CD4-positive, alpha-beta T cell treated with Interleukin-4 for 1 hour (primary cell): ENCODE data around the gene PEAR1.
A peak's percentile ranks its signal among the peaks of the same experiment; 100 is the strongest.

Experiments used
- DNase-seq, 2 donors: peaks; one replicate each; pipeline ENCODE4 v3.0.0-alpha.2; 2020 to 2022

Gene PEAR1

GRCh38 chr1:156942176-156942575, 48.7 kb downstream of the PEAR1 start:
- no peak for DNase-seq

DNA sequence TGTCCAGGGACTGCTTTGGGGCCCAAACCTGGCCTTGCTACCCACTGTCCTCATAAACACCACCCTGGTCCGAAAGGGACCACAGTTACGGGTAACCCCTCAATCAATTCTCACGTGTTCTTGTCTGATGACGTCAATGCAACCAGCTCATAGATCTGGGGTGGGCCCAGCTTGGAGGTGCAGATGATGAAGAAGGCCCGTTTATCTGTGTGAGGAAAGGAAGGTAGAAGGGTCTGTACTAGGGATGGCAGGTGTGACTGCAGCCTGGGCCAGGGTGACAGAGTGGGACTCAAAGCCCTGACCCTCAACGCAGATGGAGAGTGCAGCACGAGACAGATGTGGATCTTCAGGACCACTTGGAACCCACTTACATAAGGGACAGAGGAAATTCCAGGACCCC, 49.1 kb downstream of the PEAR1 start:
- DNase-seq, result no peak

GRCh38 chr1:156943756-156944155, 50.2 kb downstream of the PEAR1 start:
- DNase-seq, result no peak

GRCh38 chr1:156944268-156944667, 50.8 kb downstream of the PEAR1 start:
- DNase-seq, result no peak

DNA sequence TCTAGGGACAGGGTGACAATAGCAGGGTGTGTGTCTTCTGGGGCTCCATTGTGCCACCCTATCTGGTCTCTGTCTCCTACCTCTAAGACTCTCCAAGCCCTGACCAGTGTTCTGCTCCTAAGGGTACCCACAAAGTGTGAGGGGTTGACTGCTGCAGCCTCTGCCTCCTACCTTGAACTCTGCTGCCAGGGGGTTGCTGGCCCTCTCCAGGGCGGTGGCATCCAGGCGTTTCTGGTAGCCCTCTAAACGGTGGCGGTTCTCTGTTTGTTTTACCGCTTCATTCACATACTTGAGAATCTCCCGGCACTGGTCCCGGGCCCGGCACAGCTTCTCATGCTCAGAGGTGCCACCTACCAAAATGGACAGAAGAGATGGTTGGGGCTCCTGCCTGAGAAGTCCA, 51.3 kb downstream of the PEAR1 start:
- DNase-seq, result no peak

GRCh38 chr1:156945881-156946661, 52.6 kb downstream of the PEAR1 start:
- no peak for DNase-seq

GRCh38 chr1:156947127-156947526, 53.6 kb downstream of the PEAR1 start:
- no peak for DNase-seq

- no peak for DNase-seq
Measured at GRCh38 chr1:156947818-156948525, 54.5 kb downstream of the PEAR1 start.

GRCh38 chr1:156948708-156949107, 55.2 kb downstream of the PEAR1 start:
- no peak for DNase-seq

- DNase-seq, result no peak
Measured at GRCh38 chr1:156949127-156949526, 55.6 kb downstream of the PEAR1 start.

GRCh38 chr1:156951371-156951770, 57.9 kb downstream of the PEAR1 start:
- no peak for DNase-seq

- no peak for DNase-seq
Measured at GRCh38 chr1:156953571-156953970, 60.1 kb downstream of the PEAR1 start.

GRCh38 chr1:156956333-156956732, 62.8 kb downstream of the PEAR1 start:
- no peak for DNase-seq

- no peak for DNase-seq
Measured at GRCh38 chr1:156957634-156958033, 64.1 kb downstream of the PEAR1 start.

GRCh38 chr1:156958247-156958714, 64.8 kb downstream of the PEAR1 start:
- no peak for DNase-seq

DNA sequence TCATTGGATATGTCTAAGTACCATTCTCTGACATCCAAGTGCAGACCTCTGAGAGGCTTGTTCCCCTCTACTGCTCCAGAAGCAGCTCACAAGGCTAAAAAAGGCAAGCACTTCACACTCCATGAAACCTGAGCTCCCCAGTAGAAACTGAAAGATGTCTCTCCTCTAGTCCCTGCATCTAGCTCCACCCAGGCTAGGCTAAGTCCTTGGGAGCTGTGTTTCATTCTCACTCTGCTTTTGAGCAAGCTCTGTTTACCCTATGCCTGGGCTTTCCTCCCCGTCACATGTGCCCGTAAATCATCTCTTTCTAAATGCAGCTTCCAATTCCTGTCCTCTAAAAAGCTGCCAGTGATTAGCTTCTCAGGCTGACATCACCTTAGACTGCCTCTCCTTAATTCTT, 65.9 kb downstream of the PEAR1 start:
- DNase-seq, result no peak

DNA sequence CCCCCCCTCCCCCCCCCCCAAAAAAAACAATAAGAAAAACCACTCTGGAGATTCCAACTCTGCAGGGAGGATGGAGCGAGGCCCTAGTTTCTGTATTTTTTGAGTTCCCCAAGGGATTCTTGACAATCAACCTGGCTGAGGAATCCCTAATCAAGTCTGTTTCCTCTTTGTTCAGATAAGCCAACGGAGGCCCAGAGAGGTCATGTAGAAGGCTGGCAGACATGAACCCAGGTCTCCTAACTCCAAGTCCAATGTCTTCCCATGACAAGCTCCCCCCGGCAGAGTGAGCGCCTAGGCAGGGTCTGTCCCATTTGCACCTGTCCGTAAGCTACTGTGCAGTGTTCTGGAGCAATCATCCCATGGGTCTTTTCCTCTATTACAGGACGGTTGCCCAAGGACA, 66.4 kb downstream of the PEAR1 start:
- no peak for DNase-seq

- DNase-seq, result peak; percentile 17 to 44
Measured at GRCh38 chr1:156961709-156962108, 68.2 kb downstream of the PEAR1 start.

GRCh38 chr1:156963621-156964020, 70.1 kb downstream of the PEAR1 start:
- peak; percentile 51 for DNase-seq

DNA sequence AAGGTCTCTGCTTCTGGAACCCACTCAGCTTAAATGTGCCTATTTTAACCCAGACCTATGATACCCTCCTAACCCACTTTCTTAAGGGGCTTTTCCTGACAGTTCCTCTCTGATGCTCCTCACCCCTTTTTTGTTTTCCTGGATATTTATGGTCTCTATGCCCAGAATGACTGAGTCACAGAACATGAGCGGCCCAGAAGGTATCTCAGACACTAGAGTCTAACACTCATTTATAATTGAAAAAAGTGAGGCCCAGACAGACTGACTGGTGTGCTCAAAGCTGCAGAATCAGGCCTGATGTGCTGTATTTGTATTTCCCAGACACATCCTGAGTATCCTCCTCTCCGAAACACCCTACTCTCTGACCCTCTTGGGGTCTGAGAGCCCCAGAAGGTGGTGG, 70.9 kb downstream of the PEAR1 start:
- DNase-seq, result no peak
